Cardiac muscle cell (in vitro differentiated cells and primary cell): ENCODE measurements around the gene SGK1. TPM values are rescaled to one million over a fixed set of nuclear protein-coding genes. Genes with fewer than 3 reads are reported as not detected.

ENCODE experiments used
- DNase-seq, 2 donors: peaks; one replicate each; pipeline versions ENCODE4 v3.0.0 to v3.0.0-alpha.2; 2010 to 2017; ENCODE audit warnings: low read depth in 1 of 2, low spot score in 1 of 2
- H3K27ac ChIP-seq: fragments of 200-600 bp; sonication (generic); 2 replicates; pipeline ENCODE4 v1.5.1; 2016
- H3K27me3 ChIP-seq: fragments of 200-600 bp; sonication (generic); 2 replicates; pipeline ENCODE4 v1.6.0; 2016; ENCODE audit warnings: control low read depth
- H3K36me3 ChIP-seq: fragments of 200-600 bp; sonication (generic); 2 replicates; pipeline ENCODE4 v1.5.1; 2016; ENCODE audit warnings: control low read depth
- H3K4me1 ChIP-seq: fragments of 200-600 bp; sonication (generic); 2 replicates; pipeline ENCODE4 v1.8.1; 2017; ENCODE audit warnings: low read depth, mild to moderate bottlenecking, mixed run types
- H3K4me3 ChIP-seq: fragments of 200-600 bp; sonication (generic); 2 replicates; pipeline ENCODE4 v1.5.1; 2016; ENCODE audit warnings: mild to moderate bottlenecking
- H3K9me3 ChIP-seq: fragments of 200-600 bp; sonication (generic); 2 replicates; pipeline ENCODE4 v1.5.1; 2017; ENCODE audit warnings: low read depth, mild to moderate bottlenecking, control low read depth
- polyA plus RNA-seq: library from polyadenylated mRNA; unstranded; fragments of >200 nt; fragmentation: Nextera tagmentation; extraction: Ambion mirVana; gene quantifications from 2 replicates; pipeline ENCODE4 v1.2.1, GENCODE V29; 2016
- total RNA-seq: library from RNA; depleted of rRNA; stranded (reverse); fragments of >200 nt; gene quantifications from 2 replicates; pipeline ENCODE4 v1.2.3, GENCODE V29; 2016
- TF ChIP-seq, protein P1 (sequence below): IDR thresholded peaks from 2 replicates; pipeline ENCODE4 v1.5.1; 2012; ENCODE audit warnings: low read depth, mild to moderate bottlenecking, low read length

Gene SGK1
- total and polyA plus RNA-seq, 2 experiments from 2014 or later, result 5.3 to 7.7 TPM

DNA sequence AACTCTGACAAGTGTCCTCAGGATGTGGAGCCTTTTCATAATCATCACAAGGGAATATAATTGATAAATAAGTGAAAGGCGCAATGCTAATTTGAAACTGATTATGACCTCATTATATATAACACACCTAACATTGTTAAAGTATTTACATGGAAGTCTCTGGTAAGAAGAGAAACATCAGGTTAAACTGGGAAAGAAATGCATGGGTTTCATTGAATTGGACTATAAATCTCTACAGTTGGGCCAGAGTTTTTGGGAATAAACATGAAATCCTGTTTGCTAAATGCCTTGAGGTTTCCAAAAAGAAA, 1.0 kb upstream of the SGK1 start:
- no peak for DNase-seq
- no peaks in the 10 kb centered on the region for H3K36me3 ChIP-seq
- peaks cover 6% of the 10 kb centered on the region for H3K4me1 ChIP-seq
- peaks cover 33% of the 10 kb centered on the region for H3K27me3 ChIP-seq
- no peak overlapping the region for H3K4me3 ChIP-seq
- H3K9me3 ChIP-seq, result no peaks in the 10 kb centered on the region
- TF ChIP-seq, protein P1, sequence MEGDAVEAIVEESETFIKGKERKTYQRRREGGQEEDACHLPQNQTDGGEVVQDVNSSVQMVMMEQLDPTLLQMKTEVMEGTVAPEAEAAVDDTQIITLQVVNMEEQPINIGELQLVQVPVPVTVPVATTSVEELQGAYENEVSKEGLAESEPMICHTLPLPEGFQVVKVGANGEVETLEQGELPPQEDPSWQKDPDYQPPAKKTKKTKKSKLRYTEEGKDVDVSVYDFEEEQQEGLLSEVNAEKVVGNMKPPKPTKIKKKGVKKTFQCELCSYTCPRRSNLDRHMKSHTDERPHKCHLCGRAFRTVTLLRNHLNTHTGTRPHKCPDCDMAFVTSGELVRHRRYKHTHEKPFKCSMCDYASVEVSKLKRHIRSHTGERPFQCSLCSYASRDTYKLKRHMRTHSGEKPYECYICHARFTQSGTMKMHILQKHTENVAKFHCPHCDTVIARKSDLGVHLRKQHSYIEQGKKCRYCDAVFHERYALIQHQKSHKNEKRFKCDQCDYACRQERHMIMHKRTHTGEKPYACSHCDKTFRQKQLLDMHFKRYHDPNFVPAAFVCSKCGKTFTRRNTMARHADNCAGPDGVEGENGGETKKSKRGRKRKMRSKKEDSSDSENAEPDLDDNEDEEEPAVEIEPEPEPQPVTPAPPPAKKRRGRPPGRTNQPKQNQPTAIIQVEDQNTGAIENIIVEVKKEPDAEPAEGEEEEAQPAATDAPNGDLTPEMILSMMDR, result no peak
- no peak overlapping the region for H3K27ac ChIP-seq

DNA sequence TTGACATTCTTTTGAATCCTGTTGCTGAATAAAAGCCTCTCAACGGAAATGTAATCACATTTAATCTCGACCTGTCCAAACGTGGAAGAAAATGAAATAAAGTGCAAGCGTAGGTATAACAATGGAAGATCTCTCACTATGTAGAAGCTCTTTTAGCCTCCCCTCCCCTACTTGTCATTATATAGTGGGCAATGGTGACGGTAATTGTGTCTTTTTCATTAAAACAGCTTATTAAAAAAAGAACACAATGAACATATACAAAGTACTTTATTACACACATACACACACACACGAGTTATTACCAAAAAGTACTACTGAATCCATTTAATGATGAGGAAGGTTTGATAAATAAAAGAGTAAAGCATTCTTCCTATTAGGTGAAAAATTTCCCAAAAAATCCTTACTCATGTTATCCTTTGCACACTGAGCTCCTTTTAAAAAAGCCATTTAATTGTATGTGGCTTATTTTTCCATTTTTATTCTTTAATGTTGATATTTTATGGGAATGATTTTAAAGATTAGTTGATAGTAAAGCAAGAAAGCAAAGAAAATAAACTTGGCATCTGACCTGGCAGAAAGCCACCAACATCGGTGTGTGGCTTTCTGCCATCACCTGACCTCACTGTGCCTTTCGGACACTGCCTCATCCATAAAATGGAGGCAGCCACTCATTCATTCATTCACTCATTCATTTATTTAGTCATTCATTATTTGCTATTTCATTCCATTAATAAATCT, 493 bp upstream of the SGK1 start:
- Histone ChIP-seq H3K36me3 (no peaks in the 10 kb centered on the region), H3K27ac (no peak overlapping the region), H3K4me3 (peak overlapping the region; percentile 40), H3K9me3 (no peaks in the 10 kb centered on the region), H3K4me1 (peaks cover 6% of the 10 kb centered on the region), H3K27me3 (peaks cover 33% of the 10 kb centered on the region)
- TF ChIP-seq, protein P1, result no peak
- DNase-seq, result no peak

DNA sequence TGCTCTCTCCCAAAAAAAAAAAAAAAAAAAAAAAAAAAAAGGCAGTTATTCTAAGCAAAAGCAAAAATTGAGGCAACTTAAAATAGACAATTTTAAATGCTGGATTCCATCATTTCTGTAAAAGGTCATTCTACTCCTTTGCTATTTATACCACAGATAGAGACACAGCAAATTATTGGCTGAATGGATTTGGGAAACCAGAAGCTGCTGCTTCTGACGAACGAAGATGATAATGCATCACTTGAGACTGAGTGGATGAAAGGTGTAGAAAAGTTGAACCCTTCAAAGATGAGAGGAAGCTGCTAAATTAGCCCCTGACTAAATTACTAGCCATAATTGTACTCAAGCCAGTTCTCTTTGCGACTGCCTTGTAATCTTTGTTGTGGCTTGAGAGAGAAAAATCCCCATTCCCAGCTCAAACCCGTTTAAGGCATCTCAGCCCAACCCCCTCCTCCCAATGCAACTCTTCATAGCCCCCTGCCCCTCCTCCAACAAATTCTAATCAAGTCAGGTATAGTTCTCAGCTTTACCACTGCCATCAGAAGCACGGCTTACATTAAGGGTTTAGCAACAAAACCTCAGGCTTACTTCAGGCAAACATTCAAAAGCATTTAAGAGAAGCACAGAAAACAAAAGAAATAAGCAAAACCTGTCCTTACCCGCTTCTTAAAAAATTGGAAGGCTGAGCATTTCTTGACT, 1.0 kb downstream of the SGK1 start:
- peaks cover 6% of the 10 kb centered on the region for H3K4me1 ChIP-seq
- peak overlapping the region; percentile 40 for H3K4me3 ChIP-seq
- no peaks in the 10 kb centered on the region for H3K9me3 ChIP-seq
- TF ChIP-seq, protein P1, result no peak
- no peak overlapping the region for H3K27ac ChIP-seq
- H3K27me3 ChIP-seq, result peaks cover 36% of the 10 kb centered on the region
- H3K36me3 ChIP-seq, result no peaks in the 10 kb centered on the region
- DNase-seq, result peak in 1 of 2 donors; percentile 15

DNA sequence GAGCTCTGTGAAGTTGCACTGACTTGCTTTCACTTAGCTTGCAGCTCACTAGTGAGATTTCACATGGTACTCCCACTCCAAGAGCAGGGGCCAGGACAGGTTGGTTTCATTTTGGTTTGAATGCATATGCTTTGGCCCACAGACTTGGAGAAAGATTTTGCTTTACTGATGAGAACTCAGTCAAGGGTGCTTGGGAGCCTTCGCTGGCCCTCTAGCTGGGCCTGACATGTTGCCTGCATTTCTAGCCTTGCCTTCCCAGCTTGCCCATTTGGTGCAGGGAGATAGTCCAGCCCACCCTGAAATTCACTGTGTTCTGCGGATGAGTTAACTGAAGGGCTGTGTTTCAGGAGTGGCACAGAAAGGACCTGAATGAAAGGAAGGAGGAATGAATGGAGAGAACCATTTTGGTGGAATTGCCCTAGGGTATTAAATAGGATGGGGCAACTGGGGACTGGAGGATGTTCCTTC, 1.9 kb downstream of the SGK1 start:
- TF ChIP-seq, protein P1, result no peak
- H3K4me3 ChIP-seq, result no peak overlapping the region
- H3K27me3 ChIP-seq, result peaks cover 36% of the 10 kb centered on the region

DNA sequence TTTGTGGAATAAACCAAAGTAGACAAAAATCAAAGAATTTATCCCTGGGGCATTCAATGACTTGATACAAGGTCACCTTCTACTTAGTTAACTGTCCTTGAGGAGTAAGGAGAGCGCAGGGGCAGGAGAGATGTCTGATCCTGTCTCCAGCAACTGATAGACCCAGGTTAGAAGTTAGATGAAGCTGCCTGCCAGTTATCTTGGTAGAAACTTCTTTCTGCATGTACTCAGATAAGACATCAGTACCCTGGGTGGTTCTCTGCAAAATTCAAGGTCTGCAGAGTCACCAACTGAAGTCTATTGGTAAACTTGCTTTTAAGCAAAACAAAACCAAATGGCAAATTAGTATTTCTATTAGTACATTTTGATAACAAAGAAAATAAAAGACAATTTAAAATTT, 2.7 kb downstream of the SGK1 start:
- no peaks in the 10 kb centered on the region for H3K9me3 ChIP-seq
- no peak overlapping the region for H3K27ac ChIP-seq
- no peaks in the 10 kb centered on the region for H3K36me3 ChIP-seq
- no peak overlapping the region for H3K4me3 ChIP-seq
- TF ChIP-seq, protein P1, result no peak
- peaks cover 6% of the 10 kb centered on the region for H3K4me1 ChIP-seq
- no peak for DNase-seq
- peaks cover 33% of the 10 kb centered on the region for H3K27me3 ChIP-seq

More for the DNA sequence above, 1.9 kb downstream of the SGK1 start:
- no peak for DNase-seq
- Histone ChIP-seq H3K4me1 (peaks cover 6% of the 10 kb centered on the region), H3K9me3 (no peaks in the 10 kb centered on the region), H3K27ac (no peak overlapping the region), H3K36me3 (no peaks in the 10 kb centered on the region)
